Activated CD8-positive, alpha-beta memory T cell treated with anti-CD3 and anti-CD28 coated beads for 1 hour (primary cell): ENCODE data around the gene CHRND.

ENCODE experiments used
- DNase-seq, 2 donors: peaks; one replicate each; pipeline ENCODE4 v3.0.0-alpha.2; 2020; ENCODE audit warnings: low read depth in 1 of 2; ENCODE audit errors: extremely low read depth in 1 of 2

The CHRND gene

GRCh38 chr2:232525791-232526371 lies at the start of gene CHRND:
Gene CHRND (plus strand): TSS chr2:232526160. CDS start chr2:232526216, 56 bp downstream.
- no peak for DNase-seq

GRCh38 chr2:232476791-232477190 lies 49.2 kb upstream of the CHRND start:
- DNase-seq, result no peak

- no peak for DNase-seq
These were observed 48.0 kb upstream of the CHRND start for GRCh38 chr2:232477751-232478510.

GRCh38 chr2:232478571-232479340 lies 47.2 kb upstream of the CHRND start:
- no peak for DNase-seq

- no peak for DNase-seq
These were observed 46.4 kb upstream of the CHRND start for GRCh38 chr2:232479341-232480200.

GRCh38 chr2:232480201-232481190 lies 45.5 kb upstream of the CHRND start:
- no peak for DNase-seq

GRCh38 chr2:232481322-232482140 lies 44.4 kb upstream of the CHRND start:
- DNase-seq, result no peak

GRCh38 chr2:232482301-232483238 lies 43.4 kb upstream of the CHRND start:
- no peak for DNase-seq

GRCh38 chr2:232483311-232483922 lies 42.5 kb upstream of the CHRND start:
- DNase-seq, result no peak

- no peak for DNase-seq
These were observed 41.9 kb upstream of the CHRND start for GRCh38 chr2:232483923-232484627.

- no peak for DNase-seq
These were observed 41.2 kb upstream of the CHRND start for GRCh38 chr2:232484628-232485347.

GRCh38 chr2:232485348-232485756 lies 40.6 kb upstream of the CHRND start:
- no peak for DNase-seq

- DNase-seq, result no peak
These were observed 40.0 kb upstream of the CHRND start for GRCh38 chr2:232485757-232486557.

GRCh38 chr2:232486558-232487384 lies 39.2 kb upstream of the CHRND start:
- DNase-seq, result no peak
